Hematopoietic multipotent progenitor cell (in vitro differentiated cells): ENCODE measurements around the gene MLYCD. TPM values are rescaled to one million over a fixed set of nuclear protein-coding genes. Genes with fewer than 3 reads are reported as not detected.
"Not testable (repeated sequence)": the region's sequence is repeated elsewhere in the genome, so short reads cannot be mapped to it uniquely, and the experiment has no call there.

Experiments
- DNase-seq, 3 donors: peaks; one replicate each; pipeline ENCODE4 v3.0.0-alpha.2; 2011 to 2015; ENCODE audit warnings: low read depth in 2 of 3, low spot score in 2 of 3
- total RNA-seq: library from RNA; depleted of rRNA; stranded (reverse); fragments of >200 nt; gene quantifications from one replicate; pipeline ENCODE4 v1.2.3, GENCODE V29; 2012

Gene MLYCD
- total RNA-seq, 1 donor = 7.8 TPM

DNA sequence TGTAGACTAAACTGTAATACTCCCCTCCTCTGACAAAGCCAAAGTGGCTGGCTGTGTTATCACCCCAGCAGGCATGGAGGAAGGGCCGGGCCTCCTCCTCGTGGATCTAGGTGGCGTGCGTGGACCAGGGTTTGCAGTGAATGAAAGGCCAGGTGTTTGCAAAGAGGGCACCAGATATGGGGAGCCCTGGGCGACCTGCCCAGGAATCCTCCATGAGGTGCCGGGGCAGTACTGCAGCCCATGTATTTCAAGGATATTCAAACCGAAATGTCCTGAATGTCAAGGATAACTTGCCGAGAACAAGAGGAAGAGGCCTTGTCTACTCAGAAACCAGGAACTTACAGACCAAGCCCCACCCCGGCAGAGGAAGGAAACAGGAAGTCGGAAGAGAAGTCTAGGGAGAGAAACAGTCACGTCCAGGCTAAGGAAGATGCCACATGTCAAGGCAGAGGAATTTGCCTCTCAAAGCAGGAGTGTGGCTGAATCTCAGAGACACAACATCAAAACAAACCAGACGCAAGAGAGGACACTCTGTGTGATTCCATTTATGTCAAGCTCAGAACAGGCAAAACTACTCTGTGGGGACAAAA, 40.4 kb downstream of the MLYCD start:
- DNase-seq = no peak

DNA sequence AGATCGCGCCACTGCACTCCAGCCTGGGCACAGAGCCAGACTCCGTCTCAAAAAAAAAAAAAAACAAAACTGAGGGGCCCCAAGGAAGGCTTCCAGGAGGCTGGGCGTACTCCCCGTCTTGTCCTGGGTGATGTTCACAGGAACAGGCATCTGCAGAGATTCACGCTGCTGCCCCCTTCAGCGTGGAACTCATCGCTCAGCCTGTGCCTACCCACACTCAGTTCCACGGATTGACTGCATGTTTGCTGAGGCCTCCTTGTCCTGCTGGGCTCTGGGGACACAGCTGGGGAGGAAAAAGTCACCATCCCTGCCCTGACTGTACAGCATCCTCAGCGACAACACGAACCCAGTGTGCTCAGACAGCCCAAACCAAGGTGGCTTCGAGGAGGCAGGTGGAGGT, 41.2 kb downstream of the MLYCD start:
- no peak for DNase-seq

DNA sequence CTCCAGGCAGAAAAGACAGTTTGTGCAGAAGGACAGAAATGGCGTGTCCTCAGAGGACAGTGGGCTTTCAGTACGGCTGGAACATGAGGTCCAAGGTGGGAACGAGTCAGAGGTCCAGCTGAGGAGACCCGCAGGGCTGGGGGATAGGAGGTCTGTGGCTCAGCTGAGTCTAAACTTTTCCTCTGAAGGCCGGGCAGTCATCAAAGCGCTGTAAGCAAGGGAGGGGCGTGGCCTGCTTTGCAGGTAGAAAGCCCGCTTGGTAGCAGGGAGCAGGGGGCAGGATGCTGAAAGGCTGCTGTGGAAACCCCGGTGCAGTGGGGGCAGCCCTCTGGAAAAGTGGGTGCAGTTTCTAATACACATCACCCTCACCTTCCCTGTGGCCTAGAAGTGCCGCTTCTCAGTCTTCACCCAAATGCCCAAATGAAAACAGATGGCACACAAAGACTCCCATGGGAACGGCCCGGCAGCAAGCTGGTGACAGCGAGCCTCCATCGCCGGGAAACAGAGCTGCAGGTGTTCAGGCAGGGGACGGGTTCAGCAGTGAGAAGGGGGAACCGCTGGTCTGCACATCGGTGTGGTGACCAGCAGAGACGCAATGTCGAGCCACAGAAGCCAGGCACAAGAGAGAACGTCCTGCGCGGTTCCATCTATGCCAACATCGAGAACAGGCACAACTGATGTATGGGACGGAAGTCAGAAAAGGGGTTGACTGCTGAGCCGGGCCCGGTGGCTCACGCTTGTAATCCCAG, 41.9 kb downstream of the MLYCD start:
- no peak for DNase-seq

DNA sequence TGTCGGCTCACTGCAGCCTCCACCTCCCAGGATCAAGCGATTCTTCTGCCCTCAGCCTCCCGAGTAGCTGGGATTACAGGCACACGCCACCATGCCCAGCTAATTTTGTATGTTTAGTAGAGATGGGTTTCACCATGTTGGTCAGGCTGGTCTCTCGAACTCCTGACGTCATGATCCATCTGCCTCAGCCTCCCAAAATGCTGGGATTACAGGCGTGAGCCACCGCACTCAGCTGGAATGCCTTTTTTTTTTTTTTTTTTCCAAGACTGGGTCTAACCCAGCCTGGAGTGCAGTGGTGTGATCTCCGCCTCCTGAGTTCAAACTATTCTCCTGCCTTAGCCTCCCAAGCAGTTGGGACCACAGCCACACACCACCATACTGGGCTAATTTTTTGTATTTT, 42.6 kb downstream of the MLYCD start:
- DNase-seq = not testable (repeated sequence)

DNA sequence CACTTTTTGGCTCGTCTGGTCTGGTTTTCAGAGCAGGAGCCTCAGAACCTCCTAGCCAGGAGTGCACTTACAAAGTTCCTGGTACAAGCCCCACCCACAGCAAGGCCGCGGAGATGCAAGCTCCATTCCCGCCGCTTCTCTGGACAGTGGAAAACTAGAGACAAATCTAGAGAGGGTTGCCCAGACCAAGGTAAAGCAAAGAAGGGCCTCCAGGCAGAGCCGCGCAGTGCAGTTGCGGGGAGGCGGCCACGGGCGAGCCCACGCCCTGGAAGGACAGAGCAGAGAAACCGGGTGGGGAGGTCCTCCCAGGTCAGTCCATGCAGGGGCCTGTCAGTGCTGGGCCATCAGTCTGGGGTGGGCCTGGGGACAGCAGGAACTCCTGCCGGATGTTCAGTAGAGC, 43.2 kb downstream of the MLYCD start:
- DNase-seq = no peak

DNA sequence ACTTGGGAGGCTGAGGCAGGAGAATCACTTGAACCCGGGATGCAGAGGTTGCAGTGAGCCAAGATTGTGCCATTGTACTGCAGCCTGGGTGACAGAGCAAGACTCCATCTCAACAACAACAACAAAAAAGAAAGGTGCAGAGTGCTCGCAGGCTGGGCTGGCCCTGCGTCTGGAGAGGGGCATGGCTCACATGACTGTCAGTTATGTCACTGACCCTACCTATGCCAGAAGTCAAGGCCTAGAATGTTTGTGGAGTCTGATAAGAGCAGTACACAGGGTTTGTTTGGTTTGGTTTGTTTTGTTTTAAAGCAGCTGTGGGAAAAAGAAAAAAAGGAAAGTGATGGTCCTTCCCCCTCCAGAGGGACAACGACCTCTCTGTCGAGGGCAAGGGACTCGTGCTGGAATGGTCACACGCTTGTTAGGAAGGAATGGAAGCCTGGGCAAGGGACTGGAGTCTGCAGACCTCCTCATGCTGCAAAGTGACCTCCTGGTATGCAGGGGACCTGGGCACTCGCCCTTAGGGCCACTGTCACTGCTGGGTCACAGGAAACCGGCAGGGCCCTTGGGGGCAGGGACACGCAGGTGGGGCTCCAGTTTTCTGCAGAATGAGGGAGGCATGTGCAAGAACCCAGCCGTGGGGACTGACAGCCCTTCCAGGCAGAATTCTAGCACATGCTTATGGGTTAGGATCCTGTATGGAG, 44.0 kb downstream of the MLYCD start:
- no peak for DNase-seq

DNA sequence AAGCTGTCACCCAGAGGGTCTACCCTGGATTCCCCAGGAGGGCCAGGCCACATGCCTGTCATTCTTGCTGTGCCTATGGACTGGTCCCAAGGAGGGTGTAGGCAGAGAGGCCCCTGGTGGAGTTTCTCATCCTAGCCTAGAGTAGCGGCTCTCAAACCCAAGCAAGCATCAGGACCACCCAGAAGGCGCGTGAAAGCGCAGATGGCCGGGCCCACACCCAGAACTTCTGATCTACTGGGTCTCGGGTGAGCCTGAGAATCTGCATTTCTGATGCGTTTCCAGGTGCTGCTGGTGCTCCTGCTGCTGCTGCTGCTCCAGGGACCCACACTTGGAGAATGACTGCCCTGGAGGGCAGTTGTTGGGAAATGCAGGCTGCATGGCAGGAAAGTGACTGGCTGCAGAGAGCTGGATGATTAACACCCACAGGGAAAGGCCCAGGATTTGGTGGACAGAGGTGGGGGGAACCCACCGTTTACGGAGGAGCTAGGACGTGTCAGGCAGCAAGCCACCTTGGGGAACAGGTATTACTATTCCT, 44.7 kb downstream of the MLYCD start:
- DNase-seq = no peak

DNA sequence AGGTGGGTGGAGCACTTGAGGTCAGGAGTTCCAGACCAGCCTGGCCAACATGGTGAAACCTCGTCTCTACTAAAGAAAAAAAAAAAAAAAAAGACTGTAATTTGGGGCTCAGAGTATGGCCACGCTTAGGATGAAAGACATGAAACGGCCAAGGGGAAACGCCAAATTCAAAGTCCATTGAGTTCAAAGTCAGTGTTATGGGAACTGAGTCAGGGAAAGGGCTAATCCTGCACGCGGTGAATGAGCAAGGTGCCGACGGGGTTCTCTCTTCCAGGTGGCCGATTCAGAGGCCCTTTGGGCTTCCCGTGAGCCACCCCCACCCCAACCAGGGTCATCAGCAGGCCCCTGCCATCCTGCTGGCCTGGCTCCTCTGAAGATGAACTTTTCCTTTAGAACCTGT, 46.7 kb downstream of the MLYCD start:
- no peak for DNase-seq

DNA sequence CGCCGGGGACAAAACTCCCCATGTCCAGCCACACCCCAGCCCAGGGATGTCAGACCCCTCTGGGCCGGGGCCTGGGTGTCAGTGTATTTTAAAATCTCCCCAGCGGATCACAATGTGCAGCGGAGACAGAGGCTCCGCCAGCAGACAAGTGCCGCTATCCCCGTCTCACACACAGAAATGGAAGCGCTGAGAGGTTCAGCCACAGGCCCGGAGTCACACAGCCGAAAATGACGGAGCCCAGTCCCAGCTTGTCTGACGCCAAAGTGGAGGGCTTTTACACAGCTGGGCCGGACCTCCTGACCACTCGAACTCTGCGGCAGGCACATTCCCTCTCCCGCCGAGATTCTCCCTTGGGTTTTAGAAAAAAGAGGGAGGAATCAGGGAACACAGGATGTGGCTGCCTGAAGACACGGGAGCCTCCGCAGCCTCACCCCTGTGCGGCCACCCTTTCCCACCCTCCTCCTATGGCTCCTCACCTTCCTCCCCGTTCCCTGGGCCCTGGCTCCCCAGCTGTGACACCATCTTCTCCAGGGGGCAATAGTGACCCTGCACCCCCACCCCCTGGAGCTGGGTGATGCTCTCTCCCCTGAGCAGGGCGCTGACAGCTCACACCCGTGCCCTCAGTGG, 47.4 kb downstream of the MLYCD start:
- DNase-seq = no peak

DNA sequence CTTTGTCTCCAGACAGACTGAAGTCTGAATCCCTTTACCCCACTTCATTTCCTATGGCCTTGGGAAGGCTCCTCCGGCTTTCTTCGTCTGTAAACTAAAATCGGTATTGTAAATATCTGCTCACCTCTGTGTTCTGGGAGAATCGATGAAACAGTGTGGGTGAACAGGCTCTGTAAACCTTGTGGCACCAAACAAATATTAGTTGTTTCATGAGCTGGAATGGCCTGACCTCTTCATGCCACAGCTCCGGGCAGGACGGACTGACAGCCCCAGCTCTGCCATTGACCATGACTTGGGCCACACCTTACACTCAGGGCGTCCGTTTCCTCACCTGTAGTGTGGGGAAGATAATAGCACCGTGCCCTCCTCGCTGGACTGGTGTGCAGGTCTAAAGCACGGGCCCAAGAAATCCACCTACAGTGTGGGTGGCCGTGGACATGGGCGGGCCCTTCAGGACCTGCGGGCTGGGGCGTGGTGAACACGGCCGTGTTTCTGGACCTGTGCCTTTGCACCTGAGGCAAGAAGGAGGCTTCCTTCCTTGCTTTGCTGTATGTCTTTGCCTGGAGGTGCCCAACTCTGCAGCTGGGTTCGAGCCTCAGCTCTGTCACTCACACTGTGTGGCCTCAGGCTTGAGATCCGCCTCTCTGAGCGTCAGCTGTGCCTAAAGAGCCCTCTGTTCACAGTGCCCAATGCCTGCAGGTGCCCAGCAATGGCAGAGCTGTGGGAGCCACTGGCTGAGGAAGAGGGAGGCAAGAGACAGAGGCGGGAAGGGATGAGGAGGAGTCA, 48.1 kb downstream of the MLYCD start:
- no peak for DNase-seq

DNA sequence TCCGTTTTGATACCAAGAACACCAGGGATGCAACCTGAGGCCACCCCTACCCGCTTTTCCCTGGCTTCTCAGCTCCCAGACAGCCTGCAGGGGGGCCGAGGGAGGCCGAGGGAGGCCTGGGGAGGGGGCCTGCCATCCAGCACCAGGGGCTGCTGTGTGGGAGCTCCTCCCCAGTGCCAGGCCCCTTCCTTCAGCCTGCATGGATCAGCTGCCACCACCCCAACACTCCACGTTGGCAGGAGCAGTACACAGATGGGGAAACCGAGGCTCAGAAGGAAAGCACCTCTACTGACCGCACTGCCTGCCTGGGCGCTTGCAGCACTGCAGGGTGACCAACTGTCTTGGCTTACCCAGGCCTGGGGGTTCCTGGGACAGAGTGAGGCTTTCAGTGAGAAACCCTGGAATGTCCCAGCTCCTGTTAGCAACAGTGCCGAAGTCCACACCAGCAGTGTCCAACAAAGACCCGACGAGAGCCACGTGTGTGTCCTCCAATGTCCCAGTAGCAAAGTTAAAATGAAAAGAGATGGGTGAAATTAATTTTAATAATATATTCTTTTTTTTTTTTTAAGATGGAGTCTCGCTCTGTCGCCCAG, 48.8 kb downstream of the MLYCD start:
- DNase-seq = no peak

DNA sequence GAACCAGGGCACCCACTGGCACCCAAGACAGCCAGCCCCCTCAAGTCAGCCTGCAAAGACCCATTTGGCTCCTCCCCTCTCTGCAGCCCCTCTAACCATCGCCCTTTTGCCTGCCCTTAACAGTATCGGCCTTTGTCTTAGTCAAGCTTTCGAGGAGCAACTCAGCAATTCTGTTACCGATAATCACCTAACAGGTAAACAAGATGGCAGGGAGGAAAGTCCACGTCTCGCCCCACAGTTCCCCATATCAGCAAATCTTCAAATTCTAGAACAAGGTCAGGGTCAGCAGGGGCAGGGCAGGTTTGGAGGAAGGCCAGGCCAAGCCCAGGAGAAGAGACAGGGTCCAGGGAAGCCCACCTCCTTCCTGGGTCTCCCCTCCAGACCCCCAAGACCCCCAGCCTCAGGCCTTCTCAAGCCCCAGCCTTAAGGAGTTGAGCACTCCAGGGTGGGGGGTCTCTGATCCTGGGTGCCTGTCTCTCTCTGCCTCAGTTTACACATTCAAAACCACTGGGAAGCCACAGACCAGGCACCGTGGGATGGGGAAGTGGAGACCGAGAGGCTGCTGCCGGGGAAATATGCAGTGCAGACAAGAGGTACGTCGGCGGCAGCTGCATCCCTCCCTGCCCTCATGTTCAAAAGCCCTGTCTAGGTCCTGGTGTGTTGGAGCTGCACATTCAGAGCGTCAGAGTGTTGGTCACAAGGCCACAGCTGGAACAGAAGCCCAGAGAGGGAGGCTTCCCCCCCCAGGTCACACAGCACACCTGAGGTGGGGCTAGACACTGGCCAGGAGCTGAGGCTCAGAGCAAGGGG, 50.2 kb downstream of the MLYCD start:
- DNase-seq = no peak

DNA sequence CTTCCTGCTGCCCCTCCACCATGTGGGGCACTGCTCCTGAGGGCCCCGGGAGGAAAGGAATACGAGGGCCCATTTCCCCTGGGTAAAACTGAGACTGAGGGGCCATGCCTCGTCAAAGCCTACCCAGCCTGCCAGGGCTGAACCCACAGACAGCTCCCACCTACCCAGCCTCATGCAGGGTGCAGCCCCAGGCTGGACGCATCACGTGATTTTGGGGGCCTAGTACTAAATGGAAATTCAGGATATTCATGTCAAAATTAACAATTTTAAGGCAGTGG, 50.7 kb downstream of the MLYCD start:
- DNase-seq = no peak

DNA sequence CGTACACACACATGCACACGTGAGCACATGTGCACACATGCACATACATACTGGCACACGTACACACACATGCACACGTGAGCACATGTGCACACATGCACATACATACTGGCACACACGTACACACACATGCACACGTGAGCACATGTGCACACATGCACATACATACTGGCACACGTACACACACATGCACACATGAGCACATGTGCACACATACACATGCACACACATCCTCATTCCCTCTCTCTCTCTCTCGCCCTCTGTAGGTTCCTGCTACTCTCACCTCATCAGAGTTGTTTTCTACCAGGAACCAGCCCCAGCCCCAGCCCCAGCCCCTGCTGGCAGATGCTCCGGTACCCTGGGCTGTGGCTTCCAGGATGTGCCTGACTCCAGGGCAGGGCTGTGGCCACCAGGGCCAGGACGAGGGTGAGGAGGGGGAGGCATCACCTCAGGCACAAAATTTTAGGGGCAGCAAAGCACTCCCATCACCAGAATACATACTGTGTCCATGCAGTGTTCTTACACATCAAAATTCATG, 52.0 kb downstream of the MLYCD start:
- not testable (repeated sequence) for DNase-seq

DNA sequence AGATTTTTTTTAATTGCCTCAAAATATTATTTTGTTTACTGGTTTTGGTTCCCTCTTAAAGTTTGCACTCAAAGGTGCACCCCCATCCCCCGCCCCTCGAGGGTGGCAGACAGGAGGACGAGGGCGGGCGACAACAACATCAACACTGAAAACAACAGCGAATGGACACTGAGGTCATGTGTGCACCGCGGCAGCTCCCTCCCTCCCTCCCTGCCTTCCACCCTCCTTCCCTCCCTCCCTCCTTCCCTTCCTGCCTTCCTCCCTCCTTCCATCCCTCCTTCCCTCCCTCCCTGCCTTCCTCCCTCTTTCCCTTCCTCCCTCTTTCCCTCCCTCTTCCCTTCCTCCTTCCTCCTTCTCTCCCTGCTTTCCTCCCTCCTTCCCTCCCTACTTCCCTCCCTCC, 52.6 kb downstream of the MLYCD start:
- DNase-seq = no peak

DNA sequence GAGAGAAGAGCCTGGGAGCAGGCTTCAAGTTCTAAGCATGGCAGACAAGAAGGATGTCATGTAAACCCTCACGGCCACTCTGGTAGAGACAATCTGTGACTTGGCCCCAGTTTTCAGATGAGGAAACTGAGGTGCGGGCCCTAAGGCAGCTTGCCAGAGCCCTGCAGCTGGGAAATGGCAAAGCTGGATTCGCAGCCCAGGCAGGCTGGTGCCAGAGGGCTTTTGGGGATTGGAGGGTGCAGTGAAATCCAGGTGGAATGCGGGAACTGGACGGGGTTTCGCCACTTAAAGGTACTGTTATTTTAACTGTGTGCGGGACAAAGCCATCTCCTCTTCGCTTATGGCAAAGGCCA, 53.6 kb downstream of the MLYCD start:
- no peak for DNase-seq

DNA sequence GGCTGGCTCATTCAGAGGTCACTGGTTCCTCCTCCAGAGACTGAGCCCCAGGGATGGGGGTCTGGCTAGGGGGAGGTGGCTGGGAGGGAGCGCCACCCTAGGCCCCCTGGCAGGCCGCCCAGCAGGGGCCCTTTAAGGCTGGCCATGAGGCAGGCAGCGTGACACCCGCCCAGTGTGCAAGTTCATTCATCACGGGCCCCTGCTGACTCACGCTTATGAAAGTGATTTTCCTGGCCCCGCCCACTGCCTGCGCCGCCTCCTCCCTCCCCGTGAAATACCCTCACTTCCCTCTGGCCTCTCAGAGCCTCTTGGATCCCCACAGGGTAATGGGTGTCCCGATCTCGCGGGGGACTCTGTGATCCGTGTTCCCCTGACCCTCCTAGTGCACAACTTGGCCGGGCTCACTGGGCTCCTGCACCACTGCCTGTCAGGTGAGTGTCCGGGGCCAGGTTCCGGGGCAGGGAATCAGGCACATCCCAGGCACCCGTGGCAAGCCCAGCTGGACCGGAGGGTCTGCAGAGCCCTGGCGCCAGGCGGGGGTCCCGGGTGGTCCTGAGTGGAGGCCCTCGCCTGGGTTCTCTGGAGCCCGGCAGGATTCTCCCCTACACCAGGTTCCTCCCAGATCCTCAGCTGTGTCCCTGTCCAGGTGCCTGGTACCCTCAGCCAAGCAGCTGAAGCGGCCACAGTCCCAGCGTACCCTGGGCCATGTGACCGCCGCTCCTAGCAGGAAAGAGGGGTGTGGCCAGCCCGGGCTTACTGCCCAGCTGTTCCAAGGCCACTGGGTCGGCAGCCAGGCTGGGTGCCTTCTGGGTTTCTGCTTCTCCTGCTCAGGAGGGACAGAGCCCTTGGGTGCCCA, 54.3 kb downstream of the MLYCD start, which contains the start of gene OSGIN1:
OSGIN1 (plus strand) TSS at position 301 of the 856 bp plus-strand sequence. CDS start 4,432 bp downstream, outside the sequence.
- DNase-seq = peak in 2 of 3 donors; percentile 90 to 92
